ENCODE data around the gene ZNF575.

GRCh38 chr19:43518051-43518450, 14.9 kb upstream of the ZNF575 start:
- TF ChIP-seq, protein P1, sequence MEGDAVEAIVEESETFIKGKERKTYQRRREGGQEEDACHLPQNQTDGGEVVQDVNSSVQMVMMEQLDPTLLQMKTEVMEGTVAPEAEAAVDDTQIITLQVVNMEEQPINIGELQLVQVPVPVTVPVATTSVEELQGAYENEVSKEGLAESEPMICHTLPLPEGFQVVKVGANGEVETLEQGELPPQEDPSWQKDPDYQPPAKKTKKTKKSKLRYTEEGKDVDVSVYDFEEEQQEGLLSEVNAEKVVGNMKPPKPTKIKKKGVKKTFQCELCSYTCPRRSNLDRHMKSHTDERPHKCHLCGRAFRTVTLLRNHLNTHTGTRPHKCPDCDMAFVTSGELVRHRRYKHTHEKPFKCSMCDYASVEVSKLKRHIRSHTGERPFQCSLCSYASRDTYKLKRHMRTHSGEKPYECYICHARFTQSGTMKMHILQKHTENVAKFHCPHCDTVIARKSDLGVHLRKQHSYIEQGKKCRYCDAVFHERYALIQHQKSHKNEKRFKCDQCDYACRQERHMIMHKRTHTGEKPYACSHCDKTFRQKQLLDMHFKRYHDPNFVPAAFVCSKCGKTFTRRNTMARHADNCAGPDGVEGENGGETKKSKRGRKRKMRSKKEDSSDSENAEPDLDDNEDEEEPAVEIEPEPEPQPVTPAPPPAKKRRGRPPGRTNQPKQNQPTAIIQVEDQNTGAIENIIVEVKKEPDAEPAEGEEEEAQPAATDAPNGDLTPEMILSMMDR (IDR thresholded peaks at IDR 0.05): no peak
- no peak for TF ChIP-seq POLR2A (IDR thresholded peaks at IDR 0.05)
